ENCODE data around the gene RTKN.
"Not testable (repeated sequence)": the region's sequence is repeated elsewhere in the genome, so short reads cannot be mapped to it uniquely, and the experiment has no call there.

RTKN gene

DNA sequence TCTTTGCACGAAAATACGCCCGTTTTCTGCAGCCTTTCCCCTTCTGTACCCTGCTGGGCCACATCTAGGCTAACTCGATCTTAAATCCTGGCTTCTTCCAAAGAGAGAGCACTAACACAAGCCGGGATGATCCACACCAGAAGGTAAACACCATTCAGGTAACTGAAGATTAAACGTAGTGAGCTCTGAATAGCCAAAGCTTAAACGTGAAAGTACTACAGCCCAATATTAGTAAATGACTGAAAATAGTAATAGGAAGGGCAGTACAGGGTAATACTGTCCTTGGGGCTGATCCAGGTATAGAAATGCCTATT lies 31.2 kb upstream of the RTKN start:
- peak overlapping the region; percentile 71 for H3K9ac ChIP-seq (ENCODE audit: low read depth, low read length)
- no peaks in the 10 kb centered on the region for H3K27me3 ChIP-seq (ENCODE audit: control insufficient read depth, insufficient read depth, low read length)
- H3K9me3 ChIP-seq (ENCODE audit: control insufficient read depth, insufficient read depth, low read length) = no peaks in the 10 kb centered on the region
- H3K36me3 ChIP-seq (ENCODE audit: control insufficient read depth, insufficient read depth, low read length) = peaks cover 14% of the 10 kb centered on the region
- peaks cover 2% of the 10 kb centered on the region for H3K4me1 ChIP-seq (ENCODE audit: control insufficient read depth, insufficient read depth, low read length)
- H3K4me3 ChIP-seq (ENCODE audit: low read depth, low read length) = peak overlapping the region; percentile 89

DNA sequence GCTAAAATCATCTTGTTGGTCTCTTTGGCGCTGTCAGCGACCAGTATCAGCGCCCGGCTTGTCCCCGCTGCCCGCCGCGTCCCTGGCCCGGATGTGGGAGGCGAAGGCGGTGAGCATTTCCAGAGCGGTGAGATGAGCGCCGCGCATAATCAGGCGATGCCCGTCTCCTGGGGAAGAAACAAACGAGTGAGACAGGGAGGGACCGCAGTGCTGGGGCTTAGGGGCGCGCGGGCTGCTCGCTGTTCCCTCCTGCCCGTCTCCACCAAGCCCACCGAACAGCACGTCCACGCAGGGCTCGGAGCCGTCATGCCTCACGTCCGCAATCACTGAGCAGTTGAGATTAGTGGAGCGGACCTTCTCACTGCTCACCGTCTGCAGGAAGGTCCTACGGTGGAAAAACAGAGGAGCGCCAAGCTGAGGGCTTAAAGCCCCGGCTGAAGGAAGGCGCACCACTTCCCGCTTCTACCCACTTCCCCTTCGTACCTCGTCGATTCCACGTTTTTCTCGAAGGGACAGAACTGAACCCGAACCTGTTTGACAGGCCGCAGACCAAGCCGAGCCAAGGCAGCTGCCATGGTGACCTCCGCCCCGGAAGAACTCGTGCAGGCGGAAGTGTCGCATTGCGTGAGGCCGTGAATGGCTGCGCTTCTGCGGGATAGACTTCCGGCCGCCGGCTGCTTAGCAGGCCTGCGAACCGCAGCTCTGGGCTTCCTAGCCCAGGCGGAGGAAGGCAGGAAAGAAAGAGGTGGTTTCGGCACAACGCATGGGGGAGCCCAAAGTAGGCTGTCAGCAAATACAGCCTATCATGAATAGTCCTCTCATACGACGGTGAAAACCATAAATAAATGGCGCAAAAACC lies 30.6 kb upstream of the RTKN start, which contains the start of gene MRPL53:
TSS of gene MRPL53 (minus strand) at position 595 of the 859 bp plus-strand sequence. CDS start at position 575, 20 bp downstream.
- H3K36me3 ChIP-seq (ENCODE audit: control insufficient read depth, insufficient read depth, low read length) = peaks cover 11% of the 10 kb centered on the region
- H3K4me3 ChIP-seq (ENCODE audit: low read depth, low read length) = peak within 1 kb of the TSS; percentile 89
- no peaks in the 10 kb centered on the region for H3K27me3 ChIP-seq (ENCODE audit: control insufficient read depth, insufficient read depth, low read length)
- peaks cover 2% of the 10 kb centered on the region for H3K4me1 ChIP-seq (ENCODE audit: control insufficient read depth, insufficient read depth, low read length)
- no peaks in the 10 kb centered on the region for H3K9me3 ChIP-seq (ENCODE audit: control insufficient read depth, insufficient read depth, low read length)
- peak within 1 kb of the TSS; percentile 71 for H3K9ac ChIP-seq (ENCODE audit: low read depth, low read length)

DNA sequence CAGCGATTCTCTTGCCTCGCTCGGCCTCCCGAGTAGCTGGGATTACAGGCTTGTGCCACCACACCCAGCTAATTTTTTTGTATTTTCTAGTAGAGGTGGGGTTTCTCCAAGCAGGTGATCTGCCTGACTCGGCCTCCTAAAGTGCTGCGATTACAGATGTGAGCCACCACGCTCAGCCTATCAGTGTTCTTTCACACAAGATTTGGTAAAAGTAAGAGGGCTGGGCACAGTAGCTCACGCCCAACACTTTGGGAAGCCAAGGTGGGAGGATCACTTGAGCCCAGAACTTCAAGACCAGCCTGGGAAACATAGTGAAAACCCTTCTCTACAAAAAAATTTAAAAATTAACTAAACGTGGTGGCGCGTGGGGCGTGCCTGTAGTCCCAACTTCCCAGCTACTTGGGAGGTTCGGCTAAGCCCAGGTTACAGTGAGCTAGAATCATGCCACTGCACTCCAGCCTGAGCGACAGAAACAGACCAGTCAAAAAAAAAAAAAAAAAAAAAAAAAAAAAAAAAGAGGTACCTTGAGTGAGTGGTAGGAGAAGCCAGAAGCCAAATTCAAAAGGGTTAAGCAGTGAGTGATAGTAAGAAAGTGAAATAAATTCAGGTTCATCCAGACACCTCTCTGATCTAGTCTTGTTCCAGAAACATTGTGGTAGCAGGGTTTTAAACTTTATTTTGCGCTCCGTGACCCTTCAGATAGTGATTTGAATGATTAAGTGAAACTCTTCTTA lies 29.8 kb upstream of the RTKN start:
- Histone ChIP-seq H3K9me3 (ENCODE audit: control insufficient read depth, insufficient read depth, low read length) (no peaks in the 10 kb centered on the region), H3K36me3 (ENCODE audit: control insufficient read depth, insufficient read depth, low read length) (peaks cover 11% of the 10 kb centered on the region), H3K4me3 (ENCODE audit: low read depth, low read length) (peak overlapping the region; percentile 89), H3K4me1 (ENCODE audit: control insufficient read depth, insufficient read depth, low read length) (peaks cover 2% of the 10 kb centered on the region), H3K27me3 (ENCODE audit: control insufficient read depth, insufficient read depth, low read length) (no peaks in the 10 kb centered on the region), H3K9ac (ENCODE audit: low read depth, low read length) (peak overlapping the region; percentile 71)

DNA sequence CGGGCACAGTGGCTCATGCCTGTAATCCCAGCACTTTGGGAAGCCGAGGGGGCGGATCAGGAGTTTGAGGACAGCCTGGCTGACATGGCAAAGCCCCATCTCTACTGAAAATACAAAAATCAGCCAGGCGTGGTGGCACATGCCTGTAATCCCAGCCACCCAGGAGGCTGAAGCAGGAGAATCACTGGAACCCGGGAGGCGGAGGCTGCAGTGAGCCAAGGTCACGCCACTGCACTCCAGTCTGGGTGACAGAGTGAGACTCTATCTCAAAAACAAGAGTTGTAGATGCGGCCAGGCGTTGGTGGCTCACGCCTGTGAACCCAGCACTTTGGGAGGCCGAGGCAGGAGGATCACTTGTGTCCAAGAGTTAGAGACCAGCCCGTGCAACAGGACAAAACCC lies 29.0 kb upstream of the RTKN start:
- not testable (repeated sequence) for H3K9me3 ChIP-seq (ENCODE audit: control insufficient read depth, insufficient read depth, low read length); H3K4me3 ChIP-seq (ENCODE audit: low read depth, low read length); H3K27me3 ChIP-seq (ENCODE audit: control insufficient read depth, insufficient read depth, low read length); H3K9ac ChIP-seq (ENCODE audit: low read depth, low read length); H3K4me1 ChIP-seq (ENCODE audit: control insufficient read depth, insufficient read depth, low read length)
- H3K36me3 ChIP-seq (ENCODE audit: control insufficient read depth, insufficient read depth, low read length) = peaks cover 11% of the 10 kb centered on the region

DNA sequence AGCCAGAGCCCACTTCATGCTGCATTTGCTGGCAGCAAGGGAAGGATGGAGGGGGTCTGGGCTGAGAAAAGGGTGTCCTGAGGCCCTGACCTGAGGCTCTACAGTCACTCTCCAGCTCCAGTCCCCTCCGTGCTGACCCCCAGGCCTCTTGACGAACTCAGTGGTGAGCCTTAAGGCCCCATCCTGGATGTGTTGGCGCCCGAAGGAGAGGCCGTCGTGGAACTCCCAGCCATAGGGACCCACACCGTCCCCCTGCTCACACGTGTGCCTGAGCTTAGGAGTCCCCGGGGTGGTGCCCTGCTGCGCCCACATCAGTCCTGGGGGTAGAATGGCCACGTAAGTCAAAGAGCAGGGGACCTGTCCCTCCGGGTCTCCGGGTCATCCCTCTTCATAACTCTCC lies 22.7 kb upstream of the RTKN start:
- Histone ChIP-seq H3K4me3 (ENCODE audit: low read depth, low read length) (peak overlapping the region; percentile 89), H3K4me1 (ENCODE audit: control insufficient read depth, insufficient read depth, low read length) (no peaks in the 10 kb centered on the region), H3K36me3 (ENCODE audit: control insufficient read depth, insufficient read depth, low read length) (peaks cover 14% of the 10 kb centered on the region), H3K9me3 (ENCODE audit: control insufficient read depth, insufficient read depth, low read length) (no peaks in the 10 kb centered on the region), H3K27me3 (ENCODE audit: control insufficient read depth, insufficient read depth, low read length) (no peaks in the 10 kb centered on the region), H3K9ac (ENCODE audit: low read depth, low read length) (peak overlapping the region; percentile 76)

DNA sequence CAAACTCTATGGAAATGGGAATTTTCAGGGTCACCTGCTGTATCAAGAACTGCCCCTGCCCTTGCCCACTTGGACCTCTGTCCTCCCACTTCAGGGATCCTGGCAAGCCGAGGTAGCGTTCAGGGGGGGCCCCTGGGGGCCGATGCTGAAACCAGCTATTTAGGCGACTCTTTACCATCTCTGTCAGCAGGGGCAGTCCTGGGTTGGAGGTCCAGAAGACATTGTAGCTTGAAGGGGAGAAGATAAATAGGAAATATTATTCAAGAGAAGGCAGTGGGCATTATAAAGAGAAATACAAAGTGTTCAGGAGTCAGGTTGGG lies 21.0 kb upstream of the RTKN start:
- Histone ChIP-seq H3K4me3 (ENCODE audit: low read depth, low read length) (no peak overlapping the region), H3K4me1 (ENCODE audit: control insufficient read depth, insufficient read depth, low read length) (no peaks in the 10 kb centered on the region), H3K9ac (ENCODE audit: low read depth, low read length) (no peak overlapping the region), H3K27me3 (ENCODE audit: control insufficient read depth, insufficient read depth, low read length) (no peaks in the 10 kb centered on the region), H3K36me3 (ENCODE audit: control insufficient read depth, insufficient read depth, low read length) (peaks cover 14% of the 10 kb centered on the region), H3K9me3 (ENCODE audit: control insufficient read depth, insufficient read depth, low read length) (no peaks in the 10 kb centered on the region)

DNA sequence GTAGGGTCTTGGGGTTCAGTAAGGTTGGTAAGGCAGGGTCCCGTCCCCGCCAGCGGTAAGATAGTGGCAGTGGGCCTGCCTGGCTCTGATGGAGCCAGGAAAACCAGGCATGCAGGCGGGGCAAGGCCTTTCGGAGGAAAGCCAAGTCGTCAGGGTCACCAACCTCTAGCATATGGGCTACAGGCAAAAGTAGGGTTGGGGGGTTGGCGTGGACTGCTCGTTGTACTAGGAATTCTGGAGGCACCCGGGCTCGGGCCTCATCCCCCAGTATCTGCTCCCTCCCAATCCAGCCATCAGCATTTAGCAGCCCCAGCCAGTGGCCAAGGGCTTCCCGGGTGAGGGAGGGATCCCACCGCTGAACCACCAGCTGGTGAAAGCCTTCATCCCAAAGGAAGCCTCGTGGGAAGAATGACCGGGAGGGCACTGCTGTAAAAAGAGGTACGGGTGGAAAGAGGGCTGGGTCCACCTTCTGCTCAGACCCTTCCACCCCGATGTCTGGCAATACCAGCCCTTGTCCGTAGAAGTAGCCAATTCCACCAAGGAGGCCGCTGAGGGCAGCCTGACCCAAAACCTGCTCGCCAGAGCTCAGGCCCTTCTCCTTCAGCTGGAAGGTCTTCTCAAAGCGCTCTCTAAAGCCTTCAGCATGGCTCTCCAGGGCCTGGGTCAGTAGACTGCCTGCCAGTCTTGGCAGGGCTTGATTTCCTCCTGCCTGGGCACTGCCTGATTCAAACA lies 20.5 kb upstream of the RTKN start:
- Histone ChIP-seq H3K36me3 (ENCODE audit: control insufficient read depth, insufficient read depth, low read length) (peaks cover 14% of the 10 kb centered on the region), H3K9ac (ENCODE audit: low read depth, low read length) (no peak overlapping the region)

DNA sequence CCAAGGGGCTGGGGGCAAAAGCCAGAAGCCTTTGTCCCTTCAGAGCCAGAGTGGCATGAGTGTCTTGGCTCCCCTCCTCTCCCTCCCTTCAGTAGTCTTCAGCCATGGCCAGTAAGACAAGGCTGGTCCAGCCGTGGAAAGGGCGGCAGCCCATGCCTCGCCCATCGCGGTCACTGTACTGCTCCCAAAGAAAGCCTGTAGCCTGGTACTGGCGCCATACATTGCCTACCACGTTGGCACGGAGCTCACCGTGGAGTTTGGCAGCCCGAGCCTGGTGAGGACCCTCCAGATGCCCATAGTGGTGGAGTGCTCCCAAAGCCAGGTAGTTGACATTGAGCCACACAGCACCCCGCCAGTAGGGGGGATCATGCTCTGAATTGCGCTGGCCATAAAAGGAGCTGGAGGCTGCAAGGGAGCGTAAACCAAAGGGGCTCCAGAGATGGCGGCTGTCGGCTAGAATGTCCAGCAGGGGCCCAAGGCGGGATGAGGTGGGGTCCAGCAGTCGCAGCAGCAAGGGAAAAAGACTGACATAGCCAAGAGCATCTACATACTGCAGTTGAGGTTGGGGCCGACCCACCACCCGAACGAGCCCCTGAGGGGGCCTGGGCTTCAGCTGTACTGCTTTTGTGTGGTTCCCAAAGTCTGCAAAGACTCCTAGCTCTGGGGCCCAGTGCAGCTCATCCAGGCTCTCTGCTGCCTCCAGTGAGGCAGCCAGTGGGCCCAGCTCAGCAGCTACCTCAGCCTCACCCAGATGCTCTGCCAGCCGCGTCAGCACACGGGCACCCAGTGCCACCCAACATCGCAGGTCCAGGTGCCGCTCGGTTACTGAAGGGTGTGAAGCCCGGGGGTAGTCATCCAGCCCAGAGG lies 19.7 kb upstream of the RTKN start:
- H3K27me3 ChIP-seq (ENCODE audit: control insufficient read depth, insufficient read depth, low read length) = no peaks in the 10 kb centered on the region
- no peak overlapping the region for H3K4me3 ChIP-seq (ENCODE audit: low read depth, low read length)
- H3K4me1 ChIP-seq (ENCODE audit: control insufficient read depth, insufficient read depth, low read length) = peaks cover 6% of the 10 kb centered on the region
- peaks cover 14% of the 10 kb centered on the region for H3K36me3 ChIP-seq (ENCODE audit: control insufficient read depth, insufficient read depth, low read length)
- no peaks in the 10 kb centered on the region for H3K9me3 ChIP-seq (ENCODE audit: control insufficient read depth, insufficient read depth, low read length)
- no peak overlapping the region for H3K9ac ChIP-seq (ENCODE audit: low read depth, low read length)

More for the DNA sequence above, 20.5 kb upstream of the RTKN start:
- H3K27me3 ChIP-seq (ENCODE audit: control insufficient read depth, insufficient read depth, low read length) = no peaks in the 10 kb centered on the region
- no peaks in the 10 kb centered on the region for H3K9me3 ChIP-seq (ENCODE audit: control insufficient read depth, insufficient read depth, low read length)
- no peaks in the 10 kb centered on the region for H3K4me1 ChIP-seq (ENCODE audit: control insufficient read depth, insufficient read depth, low read length)
- H3K4me3 ChIP-seq (ENCODE audit: low read depth, low read length) = no peak overlapping the region

DNA sequence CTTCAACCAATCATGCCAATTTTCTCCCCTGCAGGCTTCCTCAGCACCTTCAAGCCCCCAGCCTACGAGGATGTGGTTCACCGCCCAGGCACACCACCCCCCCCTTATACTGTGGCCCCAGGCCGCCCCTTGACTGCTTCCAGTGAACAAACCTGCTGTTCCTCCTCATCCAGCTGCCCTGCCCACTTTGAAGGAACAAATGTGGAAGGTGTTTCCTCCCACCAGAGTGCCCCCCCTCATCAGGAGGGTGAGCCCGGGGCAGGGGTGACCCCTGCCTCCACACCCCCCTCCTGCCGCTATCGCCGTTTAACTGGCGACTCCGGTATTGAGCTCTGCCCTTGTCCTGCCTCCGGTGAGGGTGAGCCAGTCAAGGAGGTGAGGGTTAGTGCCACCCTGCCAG lies 18.4 kb upstream of the RTKN start:
- H3K9ac ChIP-seq (ENCODE audit: low read depth, low read length); H3K4me3 ChIP-seq (ENCODE audit: low read depth, low read length); H3K4me1 ChIP-seq (ENCODE audit: control insufficient read depth, insufficient read depth, low read length); H3K9me3 ChIP-seq (ENCODE audit: control insufficient read depth, insufficient read depth, low read length); H3K27me3 ChIP-seq (ENCODE audit: control insufficient read depth, insufficient read depth, low read length): not testable (repeated sequence)
- H3K36me3 ChIP-seq (ENCODE audit: control insufficient read depth, insufficient read depth, low read length) = peaks cover 14% of the 10 kb centered on the region

DNA sequence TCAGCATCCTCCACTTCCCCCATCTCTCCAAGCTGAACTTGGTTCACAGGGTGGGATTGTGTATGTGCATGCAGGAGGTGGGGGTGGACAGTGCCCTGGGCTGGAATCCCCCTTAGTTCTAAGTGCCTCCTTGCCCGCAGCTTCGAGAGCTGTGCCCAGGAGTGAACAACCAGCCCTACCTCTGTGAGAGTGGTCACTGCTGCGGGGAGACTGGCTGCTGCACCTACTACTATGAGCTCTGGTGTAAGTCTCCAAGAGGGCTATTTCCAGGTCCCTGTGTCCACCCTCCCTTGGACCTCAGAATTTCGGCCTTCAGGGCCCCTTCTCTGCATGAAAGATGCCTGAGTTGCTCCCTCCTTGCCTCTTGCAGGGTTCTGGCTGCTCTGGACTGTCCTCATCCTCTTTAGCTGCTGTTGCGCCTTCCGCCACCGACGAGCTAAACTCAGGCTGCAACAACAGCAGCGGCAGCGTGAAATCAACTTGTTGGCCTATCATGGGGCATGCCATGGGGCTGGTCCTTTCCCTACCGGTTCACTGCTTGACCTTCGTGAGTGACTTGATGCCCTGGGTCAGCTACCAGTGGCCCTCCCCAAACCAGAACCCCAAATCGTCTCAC lies 17.9 kb upstream of the RTKN start:
- H3K27me3 ChIP-seq (ENCODE audit: control insufficient read depth, insufficient read depth, low read length); H3K4me1 ChIP-seq (ENCODE audit: control insufficient read depth, insufficient read depth, low read length); H3K9me3 ChIP-seq (ENCODE audit: control insufficient read depth, insufficient read depth, low read length); H3K9ac ChIP-seq (ENCODE audit: low read depth, low read length): not testable (repeated sequence)
- peak overlapping the region; percentile 84 for H3K4me3 ChIP-seq (ENCODE audit: low read depth, low read length)
- H3K36me3 ChIP-seq (ENCODE audit: control insufficient read depth, insufficient read depth, low read length) = peaks cover 14% of the 10 kb centered on the region

DNA sequence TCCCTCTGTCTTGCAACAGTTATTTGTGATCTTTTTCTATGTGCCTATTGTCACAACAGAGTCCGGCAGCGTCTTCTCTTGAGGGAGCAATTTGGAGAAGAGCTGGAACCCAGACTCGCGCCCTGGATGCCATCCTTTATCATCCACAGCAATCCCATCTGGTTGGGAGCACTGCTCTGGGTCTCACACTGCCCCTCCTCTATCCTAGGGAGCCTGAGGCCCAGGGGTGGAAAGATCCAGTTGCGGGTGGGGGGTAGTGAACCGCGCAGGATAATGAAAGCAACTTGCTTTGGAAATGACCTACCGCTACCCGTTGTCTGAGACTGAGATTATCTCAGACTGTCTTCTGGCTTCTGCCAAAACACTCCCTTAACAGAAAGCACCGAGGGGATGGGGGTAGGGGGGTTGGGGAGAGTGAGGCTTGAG lies 17.2 kb upstream of the RTKN start:
- Histone ChIP-seq H3K4me1 (ENCODE audit: control insufficient read depth, insufficient read depth, low read length) (peaks cover 6% of the 10 kb centered on the region), H3K4me3 (ENCODE audit: low read depth, low read length) (peak overlapping the region; percentile 84), H3K36me3 (ENCODE audit: control insufficient read depth, insufficient read depth, low read length) (peaks cover 14% of the 10 kb centered on the region)

More for the DNA sequence above, 17.2 kb upstream of the RTKN start:
- peak overlapping the region; percentile 89 for H3K9ac ChIP-seq (ENCODE audit: low read depth, low read length)
- no peaks in the 10 kb centered on the region for H3K27me3 ChIP-seq (ENCODE audit: control insufficient read depth, insufficient read depth, low read length)
- H3K9me3 ChIP-seq (ENCODE audit: control insufficient read depth, insufficient read depth, low read length) = no peaks in the 10 kb centered on the region

Data from iPS-15b (cell line).